ENCODE results near the gene KCNK17. TPM values are rescaled to one million over a fixed set of nuclear protein-coding genes. Genes with fewer than 3 reads are reported as not detected.

KCNK17 gene
- total RNA-seq, 1 donor from 2014 or later, result not detected

DNA sequence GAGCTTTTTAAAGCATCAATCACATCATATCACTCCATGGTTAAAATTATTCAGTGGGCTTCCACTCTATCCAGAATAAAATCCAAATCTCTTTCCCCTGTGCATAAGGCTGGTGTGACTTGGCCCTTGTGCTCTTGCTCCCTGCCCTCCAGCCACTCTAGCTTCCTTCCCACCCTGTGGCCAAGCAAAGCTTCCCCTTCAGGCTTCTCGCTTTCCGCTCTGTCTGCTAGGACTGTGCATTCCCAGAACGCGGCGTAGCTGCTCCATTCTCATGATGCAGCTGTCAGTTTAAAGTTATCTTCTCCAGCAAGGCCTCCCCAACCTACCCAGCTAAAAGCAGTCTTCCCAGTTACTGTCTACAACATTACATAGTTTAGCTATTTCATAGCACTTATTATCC is 27.7 kb upstream of the KCNK17 start:
- Mint-ChIP-seq H3K4me1 (ENCODE audit: low read depth, unreplicated experiment) (peaks cover 4% of the 10 kb centered on the region), H3K36me3 (ENCODE audit: unreplicated experiment) (no peaks in the 10 kb centered on the region), H3K27ac (ENCODE audit: unreplicated experiment) (no peak overlapping the region), H3K27me3 (ENCODE audit: unreplicated experiment) (peaks cover 4% of the 10 kb centered on the region), H3K4me3 (ENCODE audit: unreplicated experiment) (no peak overlapping the region), H3K9me3 (ENCODE audit: unreplicated experiment) (peaks cover 2% of the 10 kb centered on the region)
- no peak for TF ChIP-seq CTCF (IDR thresholded peaks at IDR 0.05; ENCODE audit: partially characterized antibody, unreplicated experiment)
- DNase-seq, result no peak

- H3K4me1 Mint-ChIP-seq (ENCODE audit: low read depth, unreplicated experiment), result peaks cover 8% of the 10 kb centered on the region
- H3K4me3 Mint-ChIP-seq (ENCODE audit: unreplicated experiment), result no peak overlapping the region
- H3K27me3 Mint-ChIP-seq (ENCODE audit: unreplicated experiment), result peaks cover 4% of the 10 kb centered on the region
- no peak overlapping the region for H3K27ac Mint-ChIP-seq (ENCODE audit: unreplicated experiment)
- H3K9me3 Mint-ChIP-seq (ENCODE audit: unreplicated experiment), result peaks cover 4% of the 10 kb centered on the region
- no peak for TF ChIP-seq CTCF (IDR thresholded peaks at IDR 0.05; ENCODE audit: partially characterized antibody, unreplicated experiment)
- DNase-seq, result no peak
- no peaks in the 10 kb centered on the region for H3K36me3 Mint-ChIP-seq (ENCODE audit: unreplicated experiment)
Observed at GRCh38 chr6:39341352-39341751, 27.1 kb upstream of the KCNK17 start.

- no peaks in the 10 kb centered on the region for H3K36me3 Mint-ChIP-seq (ENCODE audit: unreplicated experiment)
- DNase-seq, result peak; percentile 35
- H3K4me3 Mint-ChIP-seq (ENCODE audit: unreplicated experiment), result no peak overlapping the region
- no peak for TF ChIP-seq CTCF (IDR thresholded peaks at IDR 0.05; ENCODE audit: partially characterized antibody, unreplicated experiment)
- no peaks in the 10 kb centered on the region for H3K27me3 Mint-ChIP-seq (ENCODE audit: unreplicated experiment)
- H3K27ac Mint-ChIP-seq (ENCODE audit: unreplicated experiment), result peak overlapping the region; percentile 45
- peaks cover 2% of the 10 kb centered on the region for H3K9me3 Mint-ChIP-seq (ENCODE audit: unreplicated experiment)
- peaks cover 15% of the 10 kb centered on the region for H3K4me1 Mint-ChIP-seq (ENCODE audit: low read depth, unreplicated experiment)
Observed at GRCh38 chr6:39339868-39340550, 25.8 kb upstream of the KCNK17 start.

- peak overlapping the region; percentile 46 for H3K27ac Mint-ChIP-seq (ENCODE audit: unreplicated experiment)
- no peaks in the 10 kb centered on the region for H3K27me3 Mint-ChIP-seq (ENCODE audit: unreplicated experiment)
- no peak overlapping the region for H3K4me3 Mint-ChIP-seq (ENCODE audit: unreplicated experiment)
- no peak for TF ChIP-seq CTCF (IDR thresholded peaks at IDR 0.05; ENCODE audit: partially characterized antibody, unreplicated experiment)
- DNase-seq, result no peak
- no peaks in the 10 kb centered on the region for H3K36me3 Mint-ChIP-seq (ENCODE audit: unreplicated experiment)
- H3K9me3 Mint-ChIP-seq (ENCODE audit: unreplicated experiment), result peaks cover 2% of the 10 kb centered on the region
- H3K4me1 Mint-ChIP-seq (ENCODE audit: low read depth, unreplicated experiment), result peaks cover 18% of the 10 kb centered on the region
Observed at GRCh38 chr6:39339096-39339867, 25.1 kb upstream of the KCNK17 start.

- no peak overlapping the region for H3K4me3 Mint-ChIP-seq (ENCODE audit: unreplicated experiment)
- H3K9me3 Mint-ChIP-seq (ENCODE audit: unreplicated experiment), result peaks cover 2% of the 10 kb centered on the region
- H3K27ac Mint-ChIP-seq (ENCODE audit: unreplicated experiment), result no peak overlapping the region
- H3K27me3 Mint-ChIP-seq (ENCODE audit: unreplicated experiment), result no peaks in the 10 kb centered on the region
- peaks cover 14% of the 10 kb centered on the region for H3K4me1 Mint-ChIP-seq (ENCODE audit: low read depth, unreplicated experiment)
- DNase-seq, result no peak
- no peak for TF ChIP-seq CTCF (IDR thresholded peaks at IDR 0.05; ENCODE audit: partially characterized antibody, unreplicated experiment)
- no peaks in the 10 kb centered on the region for H3K36me3 Mint-ChIP-seq (ENCODE audit: unreplicated experiment)
Observed at GRCh38 chr6:39338397-39338796, 24.2 kb upstream of the KCNK17 start.

Data from glutamatergic neuron (in vitro differentiated cells).